Epithelial cell of esophagus (primary cell): ENCODE data around the gene TADA2B.

Experiments
- DNase-seq: peaks from one replicate; pipeline ENCODE4 v3.0.0; 2010; ENCODE audit warnings: low read depth
- H3K4me3 ChIP-seq: 2 replicates; pipeline ENCODE4 v1.5.1; 2011; ENCODE audit warnings: mild to moderate bottlenecking, low read length, control low read depth
- TF ChIP-seq, protein P1 (sequence below): IDR thresholded peaks from 2 replicates; pipeline ENCODE4 v1.5.1; 2011; ENCODE audit warnings: low read depth, mild to moderate bottlenecking, low read length, control low read depth, inconsistent platforms; ENCODE audit not compliant: insufficient read depth; ENCODE audit errors: missing control alignments

Gene TADA2B, protein sequence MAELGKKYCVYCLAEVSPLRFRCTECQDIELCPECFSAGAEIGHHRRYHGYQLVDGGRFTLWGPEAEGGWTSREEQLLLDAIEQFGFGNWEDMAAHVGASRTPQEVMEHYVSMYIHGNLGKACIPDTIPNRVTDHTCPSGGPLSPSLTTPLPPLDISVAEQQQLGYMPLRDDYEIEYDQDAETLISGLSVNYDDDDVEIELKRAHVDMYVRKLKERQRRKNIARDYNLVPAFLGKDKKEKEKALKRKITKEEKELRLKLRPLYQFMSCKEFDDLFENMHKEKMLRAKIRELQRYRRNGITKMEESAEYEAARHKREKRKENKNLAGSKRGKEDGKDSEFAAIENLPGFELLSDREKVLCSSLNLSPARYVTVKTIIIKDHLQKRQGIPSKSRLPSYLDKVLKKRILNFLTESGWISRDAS

DNA sequence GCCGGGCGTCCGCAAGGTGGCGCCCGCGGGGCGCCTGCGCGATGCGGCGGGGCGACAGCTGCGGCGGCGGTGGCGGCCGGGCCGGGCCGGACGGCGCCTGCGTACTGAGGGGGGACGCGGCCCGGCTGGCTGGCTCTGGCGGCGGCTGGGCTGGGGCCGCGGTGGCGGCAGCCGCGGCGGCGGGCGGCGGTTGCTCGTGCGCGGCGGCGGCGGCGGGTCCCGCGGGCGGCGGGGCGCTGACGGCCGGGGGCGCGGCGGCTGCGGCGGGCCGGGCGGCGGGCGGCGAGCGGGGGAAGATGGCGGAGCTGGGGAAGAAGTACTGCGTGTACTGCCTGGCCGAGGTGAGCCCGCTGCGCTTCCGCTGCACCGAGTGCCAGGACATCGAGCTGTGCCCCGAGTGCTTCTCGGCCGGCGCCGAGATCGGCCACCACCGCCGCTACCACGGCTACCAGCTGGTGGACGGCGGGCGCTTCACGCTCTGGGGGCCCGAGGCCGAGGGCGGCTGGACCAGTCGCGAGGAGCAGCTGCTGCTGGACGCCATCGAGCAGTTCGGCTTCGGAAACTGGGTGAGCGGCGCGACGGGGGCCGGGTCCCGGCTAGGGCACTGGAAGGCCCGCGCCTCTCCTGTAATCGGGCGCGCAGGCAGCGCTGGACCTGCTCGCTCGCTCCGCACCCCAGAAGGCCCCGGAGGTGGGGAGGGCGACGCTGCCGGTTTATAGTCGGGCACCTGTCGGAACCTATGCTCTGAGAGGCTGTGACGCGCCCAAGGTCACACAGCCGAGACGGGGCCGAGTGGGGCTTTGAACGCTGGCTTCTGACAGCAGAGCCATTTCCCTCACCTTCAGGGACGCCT lies at the start of gene TADA2B:
Gene TADA2B (plus strand): TSS at position 89 of the 853 bp plus-strand sequence. CDS start 208 bp downstream, at position 297.
- TF ChIP-seq, protein P1, sequence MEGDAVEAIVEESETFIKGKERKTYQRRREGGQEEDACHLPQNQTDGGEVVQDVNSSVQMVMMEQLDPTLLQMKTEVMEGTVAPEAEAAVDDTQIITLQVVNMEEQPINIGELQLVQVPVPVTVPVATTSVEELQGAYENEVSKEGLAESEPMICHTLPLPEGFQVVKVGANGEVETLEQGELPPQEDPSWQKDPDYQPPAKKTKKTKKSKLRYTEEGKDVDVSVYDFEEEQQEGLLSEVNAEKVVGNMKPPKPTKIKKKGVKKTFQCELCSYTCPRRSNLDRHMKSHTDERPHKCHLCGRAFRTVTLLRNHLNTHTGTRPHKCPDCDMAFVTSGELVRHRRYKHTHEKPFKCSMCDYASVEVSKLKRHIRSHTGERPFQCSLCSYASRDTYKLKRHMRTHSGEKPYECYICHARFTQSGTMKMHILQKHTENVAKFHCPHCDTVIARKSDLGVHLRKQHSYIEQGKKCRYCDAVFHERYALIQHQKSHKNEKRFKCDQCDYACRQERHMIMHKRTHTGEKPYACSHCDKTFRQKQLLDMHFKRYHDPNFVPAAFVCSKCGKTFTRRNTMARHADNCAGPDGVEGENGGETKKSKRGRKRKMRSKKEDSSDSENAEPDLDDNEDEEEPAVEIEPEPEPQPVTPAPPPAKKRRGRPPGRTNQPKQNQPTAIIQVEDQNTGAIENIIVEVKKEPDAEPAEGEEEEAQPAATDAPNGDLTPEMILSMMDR: no peak
- DNase-seq: peak; percentile 45

DNA sequence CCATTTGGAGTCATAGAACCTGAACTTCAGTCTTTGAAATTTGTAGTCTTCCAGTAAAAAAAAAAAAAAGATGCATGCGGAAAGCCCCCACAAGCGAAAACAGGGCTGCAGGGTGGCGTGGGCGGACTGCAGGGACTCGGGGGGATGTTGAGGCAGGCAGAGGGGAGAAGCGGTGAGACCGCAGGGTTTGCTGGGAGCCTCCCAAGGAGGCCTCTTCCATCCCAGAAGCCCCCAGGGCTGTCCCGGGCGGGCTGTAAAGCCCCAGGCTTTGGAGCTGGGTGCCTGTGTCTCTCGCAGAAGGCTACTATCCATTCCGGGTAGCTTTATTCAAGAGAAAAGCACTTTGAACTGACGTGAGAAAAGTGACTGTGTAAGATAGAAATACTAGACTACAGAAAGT lies 46.7 kb upstream of the TADA2B start:
- no peak for DNase-seq
- H3K4me3 ChIP-seq: no peak overlapping the region
- TF ChIP-seq, protein P1: no peak

More for the DNA sequence above, at the start of gene TADA2B:
- H3K4me3 ChIP-seq: peak within 1 kb of the TSS; percentile 84

DNA sequence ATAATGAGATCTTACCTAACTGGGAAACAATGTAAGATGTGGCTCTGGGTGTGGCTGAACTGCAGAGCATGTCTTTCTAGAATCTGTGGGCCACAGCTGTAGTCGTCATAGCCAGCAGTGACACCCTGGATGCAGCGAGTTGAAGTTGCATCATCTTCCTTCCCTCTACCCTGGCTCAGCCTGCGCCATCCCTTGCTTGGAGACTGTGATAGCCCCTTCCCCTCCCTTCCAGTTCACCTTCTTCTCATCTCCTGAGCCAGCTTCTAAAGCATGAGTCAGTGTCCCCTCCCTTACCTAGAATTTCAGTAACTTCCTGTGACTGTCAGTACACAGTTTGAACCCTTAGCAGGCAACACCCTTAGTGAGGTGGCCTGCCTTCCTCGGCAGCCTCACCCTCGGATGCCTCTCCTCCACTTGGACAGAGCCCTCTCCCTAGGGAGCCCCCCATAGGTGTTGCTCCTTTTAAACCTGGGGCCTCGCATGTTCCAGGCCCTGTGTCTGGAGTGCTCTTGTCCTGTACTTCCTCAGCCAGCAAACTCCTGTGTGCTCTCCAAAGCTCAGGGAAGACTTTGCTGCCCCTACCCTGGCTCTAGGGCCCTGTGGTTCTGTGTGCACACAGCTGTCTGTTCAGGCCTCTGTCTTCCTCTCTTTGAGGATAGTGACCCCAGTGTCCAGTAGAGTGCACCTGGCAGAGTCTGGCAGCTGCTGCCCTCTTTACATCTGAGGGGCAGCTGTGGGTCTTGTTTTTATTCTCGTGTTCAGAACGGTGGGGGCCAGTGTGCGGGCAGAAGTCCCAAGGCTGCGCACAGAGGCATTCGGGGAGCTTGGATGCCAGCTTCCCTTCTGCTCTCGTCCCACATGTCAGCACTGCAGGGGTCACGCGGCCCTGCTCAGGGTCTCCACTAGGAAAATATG lies 43.7 kb upstream of the TADA2B start:
- TF ChIP-seq, protein P1: no peak
- DNase-seq: peak; percentile 99
- no peak overlapping the region for H3K4me3 ChIP-seq

DNA sequence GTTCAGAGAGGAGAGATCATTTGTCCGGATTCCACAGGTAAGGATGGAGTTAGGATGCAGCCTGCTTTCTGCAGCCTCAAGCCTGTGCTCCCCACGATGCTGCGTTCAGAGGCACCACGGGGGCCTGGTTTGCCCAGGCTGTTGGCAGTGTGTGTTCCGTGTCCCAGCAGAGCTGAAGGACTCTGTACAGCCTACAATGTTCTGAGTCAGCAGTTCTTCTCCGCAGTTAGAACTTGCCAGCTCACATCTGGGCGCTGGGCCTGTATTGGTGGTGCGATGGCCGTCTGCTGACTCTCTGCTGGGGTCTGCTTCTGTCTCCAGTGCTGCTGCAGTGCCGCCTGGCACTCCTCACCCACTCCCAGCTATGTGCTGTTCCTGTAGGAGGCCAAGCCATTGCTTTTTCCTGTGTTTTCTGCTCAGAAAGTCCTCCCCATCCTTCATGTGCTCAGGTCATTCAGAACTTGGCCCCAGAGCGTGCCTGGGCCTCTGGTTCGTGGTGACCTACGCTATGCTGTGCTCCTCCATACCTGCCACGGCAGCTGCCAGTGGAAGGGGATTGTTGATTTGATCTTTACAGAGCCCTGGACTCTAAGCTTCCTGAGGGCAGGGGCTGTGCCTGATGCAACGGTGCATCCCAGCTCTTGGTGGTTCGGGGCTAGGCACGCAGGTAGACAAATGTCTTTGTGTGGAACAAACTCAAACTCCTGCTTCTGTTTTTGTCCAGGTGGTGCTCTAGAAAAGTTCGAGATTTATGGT lies 42.6 kb upstream of the TADA2B start:
- H3K4me3 ChIP-seq: no peak overlapping the region
- TF ChIP-seq, protein P1: no peak

DNA sequence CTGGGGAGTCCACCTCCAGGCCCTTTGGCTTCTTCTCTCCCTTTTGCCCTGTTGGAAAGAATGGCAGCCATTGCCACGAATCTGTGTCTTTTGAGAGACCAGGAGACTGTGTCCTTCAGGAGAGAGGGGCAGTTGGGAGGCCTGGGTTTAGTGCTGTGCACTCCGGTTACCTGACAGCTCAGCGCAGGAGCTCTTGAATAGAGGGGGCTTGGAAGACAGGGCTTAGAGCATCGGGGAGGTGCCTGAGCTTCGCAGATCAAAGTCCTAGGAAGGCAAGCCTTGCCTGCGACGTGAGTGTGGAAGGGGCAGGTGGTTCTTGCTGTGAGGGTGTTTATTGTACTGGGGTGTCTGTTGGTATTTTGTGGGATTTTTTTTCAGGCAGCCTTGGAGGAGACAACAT lies 41.9 kb upstream of the TADA2B start:
- H3K4me3 ChIP-seq: no peak overlapping the region
- no peak for DNase-seq
- TF ChIP-seq, protein P1: no peak

More for the DNA sequence above, 42.6 kb upstream of the TADA2B start:
- no peak for DNase-seq

DNA sequence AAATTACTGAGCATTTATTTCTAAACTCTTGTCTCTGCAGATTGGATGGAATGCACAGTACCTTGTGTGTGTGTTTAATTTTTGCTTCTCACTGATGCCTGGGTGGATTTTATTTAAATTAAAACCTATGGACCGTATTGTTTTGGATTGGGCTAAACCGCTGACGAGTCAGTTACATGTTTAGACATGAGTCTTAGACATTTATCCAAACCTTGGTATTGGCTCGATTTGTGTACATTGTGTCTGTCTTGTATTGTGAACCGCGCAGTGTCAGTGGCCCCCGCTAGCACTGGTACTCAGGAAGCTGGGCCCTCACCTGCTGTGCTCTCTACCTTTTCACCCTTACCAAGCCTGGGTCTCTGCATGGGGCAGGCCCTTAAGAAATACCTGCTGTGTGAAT lies 40.8 kb upstream of the TADA2B start:
- TF ChIP-seq, protein P1: no peak
- no peak overlapping the region for H3K4me3 ChIP-seq
- peak; percentile 78 for DNase-seq
